Measurements from ENCODE around the gene NUP98. TPM values are rescaled to one million over a fixed set of nuclear protein-coding genes. Genes with fewer than 3 reads are reported as not detected.

Gene NUP98
- total RNA-seq, 6 experiments from 2014 or later, result 29.7 to 69.0 (median 34.3) TPM

- H3K4me3 ChIP-seq, result no peak overlapping the region
- H3K9me3 ChIP-seq, result no peaks in the 10 kb centered on the region
- no peaks in the 10 kb centered on the region for H3K27me3 ChIP-seq
- intact Hi-C loops (cut with DNase I), result no loop called here
- ATAC-seq (no peak), DNase-seq (peak in 1 of 3 donors; percentile 23)
- peaks cover 0 to 16% (median 6%) of the 10 kb centered on the region in 4 donors for H3K4me1 ChIP-seq
- no peak overlapping the region for H3K27ac ChIP-seq
- no peak for TF ChIP-seq POLR2A (IDR thresholded peaks at IDR 0.05)
- no peak for TF ChIP-seq CTCF (IDR thresholded peaks at IDR 0.05)
- WGBS (ENCODE audit: insufficient coverage, low coverage, low lambda C conversion rate, missing lambda C conversion rate), result 86% methylated on average over 5 of the region's 5 CpGs
- H3K36me3 ChIP-seq, result peaks cover 0 to 29% (median 6%) of the 10 kb centered on the region in 4 donors
Observed at GRCh38 chr11:3782963-3783362, 14.4 kb downstream of the NUP98 start.

- no peak for TF ChIP-seq CTCF (IDR thresholded peaks at IDR 0.05)
- TF ChIP-seq POLR2A (IDR thresholded peaks at IDR 0.05), result no peak
- no peak overlapping the region for H3K27ac ChIP-seq
- DNase-seq, result no peak
- intact Hi-C loops (cut with DNase I), result no loop called here
- peaks cover 0 to 8% (median 0%) of the 10 kb centered on the region in 4 donors for H3K4me1 ChIP-seq
- peaks cover 0 to 45% (median 9%) of the 10 kb centered on the region in 4 donors for H3K36me3 ChIP-seq
- ATAC-seq, result peak in 2 of 4 donors; percentile 34 to 86
- no peaks in the 10 kb centered on the region for H3K27me3 ChIP-seq
- 10% methylated on average over 2 of the region's 2 CpGs for WGBS (ENCODE audit: insufficient coverage, low coverage, low lambda C conversion rate, missing lambda C conversion rate)
- no peaks in the 10 kb centered on the region for H3K9me3 ChIP-seq
- no peak overlapping the region for H3K4me3 ChIP-seq
Observed at GRCh38 chr11:3781423-3781822, 15.9 kb downstream of the NUP98 start.

- Histone ChIP-seq H3K27me3 (no peaks in the 10 kb centered on the region), H3K4me3 (no peak overlapping the region), H3K9me3 (no peaks in the 10 kb centered on the region), H3K4me1 (no peaks in the 10 kb centered on the region), H3K27ac (no peak overlapping the region), H3K36me3 (peaks cover 0 to 96% (median 27%) of the 10 kb centered on the region in 4 donors)
- intact Hi-C loops (cut with DNase I), result no loop called here
- TF ChIP-seq CTCF (IDR thresholded peaks at IDR 0.05) (no peak), POLR2A (IDR thresholded peaks at IDR 0.05) (no peak)
- ATAC-seq (no peak), DNase-seq (no peak)
- 74% methylated on average over 6 of the region's 7 CpGs for WGBS (ENCODE audit: insufficient coverage, low coverage, low lambda C conversion rate, missing lambda C conversion rate)
Observed at GRCh38 chr11:3775736-3776406, 21.5 kb downstream of the NUP98 start.

GRCh38 chr11:3773180-3773579, 24.2 kb downstream of the NUP98 start:
- Histone ChIP-seq H3K27ac (no peak overlapping the region), H3K9me3 (no peaks in the 10 kb centered on the region), H3K4me3 (no peak overlapping the region), H3K36me3 (peaks cover 3 to 96% (median 31%) of the 10 kb centered on the region in 4 donors), H3K4me1 (no peaks in the 10 kb centered on the region), H3K27me3 (no peaks in the 10 kb centered on the region)
- intact Hi-C loops (cut with DNase I), result no loop called here
- no peak for ATAC-seq
- no peak for DNase-seq
- WGBS (ENCODE audit: insufficient coverage, low coverage, low lambda C conversion rate, missing lambda C conversion rate), result 90% methylated on average over 4 of the region's 4 CpGs
- no peak for TF ChIP-seq CTCF (IDR thresholded peaks at IDR 0.05)
- no peak for TF ChIP-seq POLR2A (IDR thresholded peaks at IDR 0.05)

Data from right lobe of liver (tissue), 6 donors.